Nephron progenitor cell (in vitro differentiated cells): Measurements from ENCODE around the gene PHLPP2.

Source experiments
- DNase-seq: peaks from one replicate; pipeline ENCODE4 v3.0.0; 2021
- H3K27ac Mint-ChIP-seq: 2 replicates; pipeline ENCODE4 v1.8.0; 2021; ENCODE audit warnings: mild to moderate bottlenecking, moderate library complexity, mixed read lengths
- H3K27me3 Mint-ChIP-seq: 2 replicates; pipeline ENCODE4 v1.8.0; 2021; ENCODE audit warnings: mild to moderate bottlenecking, low read depth, mixed read lengths; ENCODE audit not compliant: poor library complexity
- H3K36me3 Mint-ChIP-seq: 2 replicates; pipeline ENCODE4 v1.8.0; 2021; ENCODE audit warnings: low read depth, mixed read lengths
- H3K4me1 Mint-ChIP-seq: 2 replicates; pipeline ENCODE4 v1.8.0; 2021; ENCODE audit warnings: mixed read lengths
- H3K4me3 Mint-ChIP-seq: 2 replicates; pipeline ENCODE4 v1.8.0; 2021; ENCODE audit warnings: mild to moderate bottlenecking, moderate library complexity, mixed read lengths
- H3K9me3 Mint-ChIP-seq: 2 replicates; pipeline ENCODE4 v1.8.0; 2021; ENCODE audit warnings: mild to moderate bottlenecking, moderate library complexity, mixed read lengths
- CTCF ChIP-seq: fragments of 200-600 bp; sonication (generic); IDR thresholded peaks from 2 replicates; pipeline ENCODE4 v1.5.0; 2021; ENCODE audit warnings: antibody characterized with exemption

Gene PHLPP2

GRCh38 chr16:71637398-71637797, 87.1 kb downstream of the PHLPP2 start:
- no peak for DNase-seq
- H3K9me3 Mint-ChIP-seq: no peaks in the 10 kb centered on the region
- peaks cover 12% of the 10 kb centered on the region for H3K36me3 Mint-ChIP-seq
- H3K27me3 Mint-ChIP-seq: no peaks in the 10 kb centered on the region
- TF ChIP-seq CTCF: no peak
- H3K4me3 Mint-ChIP-seq: no peak overlapping the region
- no peak overlapping the region for H3K27ac Mint-ChIP-seq
- H3K4me1 Mint-ChIP-seq: no peaks in the 10 kb centered on the region

- Mint-ChIP-seq H3K9me3 (no peaks in the 10 kb centered on the region), H3K4me1 (no peaks in the 10 kb centered on the region), H3K27ac (no peak overlapping the region), H3K4me3 (no peak overlapping the region), H3K27me3 (no peaks in the 10 kb centered on the region), H3K36me3 (peaks cover 6% of the 10 kb centered on the region)
- no peak for TF ChIP-seq CTCF
- DNase-seq: no peak
Measured at GRCh38 chr16:71635632-71636031, 88.9 kb downstream of the PHLPP2 start.

- no peaks in the 10 kb centered on the region for H3K27me3 Mint-ChIP-seq
- no peak overlapping the region for H3K4me3 Mint-ChIP-seq
- H3K36me3 Mint-ChIP-seq: no peaks in the 10 kb centered on the region
Measured at GRCh38 chr16:71631776-71632175, 92.7 kb downstream of the PHLPP2 start.

GRCh38 chr16:71630808-71631207, 93.7 kb downstream of the PHLPP2 start:
- H3K4me3 Mint-ChIP-seq: no peak overlapping the region
- TF ChIP-seq CTCF: no peak
- DNase-seq: no peak
- H3K27me3 Mint-ChIP-seq: no peaks in the 10 kb centered on the region
- H3K4me1 Mint-ChIP-seq: no peaks in the 10 kb centered on the region
- H3K27ac Mint-ChIP-seq: no peak overlapping the region
- H3K9me3 Mint-ChIP-seq: no peaks in the 10 kb centered on the region
- H3K36me3 Mint-ChIP-seq: no peaks in the 10 kb centered on the region

More at GRCh38 chr16:71631776-71632175, 92.7 kb downstream of the PHLPP2 start:
- Mint-ChIP-seq H3K4me1 (no peaks in the 10 kb centered on the region), H3K9me3 (no peaks in the 10 kb centered on the region), H3K27ac (no peak overlapping the region)
- no peak for TF ChIP-seq CTCF
- no peak for DNase-seq

GRCh38 chr16:71629278-71630016, 95.1 kb downstream of the PHLPP2 start:
- no peaks in the 10 kb centered on the region for H3K27me3 Mint-ChIP-seq
- TF ChIP-seq CTCF: no peak
- H3K9me3 Mint-ChIP-seq: no peaks in the 10 kb centered on the region
- no peak overlapping the region for H3K4me3 Mint-ChIP-seq
- no peaks in the 10 kb centered on the region for H3K4me1 Mint-ChIP-seq
- H3K27ac Mint-ChIP-seq: no peak overlapping the region
- no peak for DNase-seq
- no peaks in the 10 kb centered on the region for H3K36me3 Mint-ChIP-seq

- Mint-ChIP-seq H3K4me1 (no peaks in the 10 kb centered on the region), H3K27me3 (no peaks in the 10 kb centered on the region), H3K36me3 (no peaks in the 10 kb centered on the region), H3K9me3 (no peaks in the 10 kb centered on the region), H3K4me3 (no peak overlapping the region), H3K27ac (no peak overlapping the region)
- TF ChIP-seq CTCF: no peak
- no peak for DNase-seq
Measured at GRCh38 chr16:71628810-71629209, 95.7 kb downstream of the PHLPP2 start.
